ENCODE data around the gene EEFSEC. TPM values are rescaled to one million over a fixed set of nuclear protein-coding genes. Genes with fewer than 3 reads are reported as not detected.

EEFSEC gene
- total RNA-seq, 1 experiment from 2014 or later, result 9.6 TPM

GRCh38 chr3:128166971-128167453, 13.7 kb downstream of the EEFSEC start:
- DNase-seq, result no peak
- no TSS peak for BruUV-seq (replicated peaks)
- intact Hi-C loops (cut with micrococcal nuclease), result no loop called here
- CTCF ChIA-PET, result no interaction called here
- no peak overlapping the region for H2AFZ ChIP-seq (ENCODE audit: low read length)
- no peaks in the 10 kb centered on the region for H3K9me2 ChIP-seq (replicated peaks; ENCODE audit: low read length)
- H3K4me1 ChIP-seq (ENCODE audit: insufficient read depth, low read length), result no peaks in the 10 kb centered on the region
- H3K4me2 ChIP-seq (ENCODE audit: low read length), result no peak overlapping the region
- no peaks in the 10 kb centered on the region for H3K36me3 ChIP-seq (ENCODE audit: low read depth, low read length)
- H3K79me2 ChIP-seq (ENCODE audit: low read length), result no peaks in the 10 kb centered on the region
- H3K9me3 ChIP-seq (ENCODE audit: low read length), result no peaks in the 10 kb centered on the region
- H3F3A ChIP-seq (ENCODE audit: low read length, unreplicated experiment), result no peaks in the 10 kb centered on the region
- H3K27me3 ChIP-seq (ENCODE audit: low read length), result no peaks in the 10 kb centered on the region
- TF ChIP-seq EZH2 (IDR thresholded peaks at IDR 0.05; ENCODE audit: low read length, unreplicated experiment) (no peak), CTCF (conservative IDR thresholded peaks at IDR 0.05; ENCODE audit: low read depth, low read length) (no peak), EZH2phosphoT487 (IDR thresholded peaks at IDR 0.05; ENCODE audit: borderline replicate concordance, low read length) (no peak)
- no peak overlapping the region for H3K4me3 ChIP-seq (ENCODE audit: low read length)
- POLR2A ChIA-PET (ENCODE audit: unreplicated experiment), result no interaction called here
- ATAC-seq, result no peak
- H3K9ac ChIP-seq (ENCODE audit: low read length), result no peak overlapping the region
- H4K20me1 ChIP-seq (ENCODE audit: low read length), result no peaks in the 10 kb centered on the region
- H3K27ac ChIP-seq (ENCODE audit: low read length), result no peak overlapping the region

GRCh38 chr3:128167646-128167972, 14.3 kb downstream of the EEFSEC start:
- no peak overlapping the region for H3K27ac ChIP-seq (ENCODE audit: low read length)
- H2AFZ ChIP-seq (ENCODE audit: low read length), result no peak overlapping the region
- H3K4me1 ChIP-seq (ENCODE audit: insufficient read depth, low read length), result no peaks in the 10 kb centered on the region
- ATAC-seq (no peak), DNase-seq (no peak)
- POLR2A ChIA-PET (ENCODE audit: unreplicated experiment), result interaction anchor here (0.6 kb wide), 1 partner anchor 317 kb away, joined by 5 read pairs; no protein-coding TSS in a partner anchor
- BruUV-seq (replicated peaks), result no TSS peak
- H3K36me3 ChIP-seq (ENCODE audit: low read depth, low read length), result no peaks in the 10 kb centered on the region
- intact Hi-C loops (cut with micrococcal nuclease), result no loop called here
- no peak overlapping the region for H3K4me2 ChIP-seq (ENCODE audit: low read length)
- no peaks in the 10 kb centered on the region for H3K79me2 ChIP-seq (ENCODE audit: low read length)
- CTCF ChIA-PET, result no interaction called here
- H3K9ac ChIP-seq (ENCODE audit: low read length), result no peak overlapping the region
- no peak overlapping the region for H3K4me3 ChIP-seq (ENCODE audit: low read length)
- TF ChIP-seq EZH2phosphoT487 (IDR thresholded peaks at IDR 0.05; ENCODE audit: borderline replicate concordance, low read length) (no peak), EZH2 (IDR thresholded peaks at IDR 0.05; ENCODE audit: low read length, unreplicated experiment) (no peak), CTCF (conservative IDR thresholded peaks at IDR 0.05; ENCODE audit: low read depth, low read length) (no peak)
- H3K27me3 ChIP-seq (ENCODE audit: low read length), result no peaks in the 10 kb centered on the region
- no peaks in the 10 kb centered on the region for H4K20me1 ChIP-seq (ENCODE audit: low read length)
- H3F3A ChIP-seq (ENCODE audit: low read length, unreplicated experiment), result no peaks in the 10 kb centered on the region
- H3K9me3 ChIP-seq (ENCODE audit: low read length), result no peaks in the 10 kb centered on the region
- H3K9me2 ChIP-seq (replicated peaks; ENCODE audit: low read length), result no peaks in the 10 kb centered on the region

- ATAC-seq (no peak), DNase-seq (no peak)
- no peaks in the 10 kb centered on the region for H4K20me1 ChIP-seq (ENCODE audit: low read length)
- no peaks in the 10 kb centered on the region for H3F3A ChIP-seq (ENCODE audit: low read length, unreplicated experiment)
- H3K4me3 ChIP-seq (ENCODE audit: low read length), result no peak overlapping the region
- no peak overlapping the region for H3K4me2 ChIP-seq (ENCODE audit: low read length)
- no peak overlapping the region for H3K9ac ChIP-seq (ENCODE audit: low read length)
- H3K79me2 ChIP-seq (ENCODE audit: low read length), result no peaks in the 10 kb centered on the region
- H3K36me3 ChIP-seq (ENCODE audit: low read depth, low read length), result no peaks in the 10 kb centered on the region
- TF ChIP-seq EZH2phosphoT487 (IDR thresholded peaks at IDR 0.05; ENCODE audit: borderline replicate concordance, low read length) (no peak), CTCF (conservative IDR thresholded peaks at IDR 0.05; ENCODE audit: low read depth, low read length) (no peak), EZH2 (IDR thresholded peaks at IDR 0.05; ENCODE audit: low read length, unreplicated experiment) (no peak)
- H2AFZ ChIP-seq (ENCODE audit: low read length), result no peak overlapping the region
- intact Hi-C loops (cut with micrococcal nuclease), result no loop called here
- no peaks in the 10 kb centered on the region for H3K9me2 ChIP-seq (replicated peaks; ENCODE audit: low read length)
- no TSS peak for BruUV-seq (replicated peaks)
- no peak overlapping the region for H3K27ac ChIP-seq (ENCODE audit: low read length)
- no peaks in the 10 kb centered on the region for H3K4me1 ChIP-seq (ENCODE audit: insufficient read depth, low read length)
- H3K9me3 ChIP-seq (ENCODE audit: low read length), result no peaks in the 10 kb centered on the region
- ChIA-PET CTCF (no interaction called here), POLR2A (ENCODE audit: unreplicated experiment) (interaction anchor here (0.6 kb wide), 1 partner anchor 316 kb away, joined by 5 read pairs; no protein-coding TSS in a partner anchor)
- H3K27me3 ChIP-seq (ENCODE audit: low read length), result no peaks in the 10 kb centered on the region
Measured at GRCh38 chr3:128167973-128168674, 14.8 kb downstream of the EEFSEC start.

Data from PC-3 (cell line).